KMS-11 (cell line): ENCODE data around the gene MRPS33.
"Not testable (repeated sequence)": the region's sequence is repeated elsewhere in the genome, so short reads cannot be mapped to it uniquely, and the experiment has no call there.

Source experiments
- H2AFZ ChIP-seq: fragments of 200-600 bp; sonication (generic); 2 replicates; pipeline ENCODE4 v1.6.1; 2016; ENCODE audit warnings: antibody characterized with exemption, mixed run types, low read depth
- H3K27ac ChIP-seq: fragments of 200-600 bp; sonication (generic); 2 replicates; pipeline ENCODE4 v1.6.1; 2016; ENCODE audit warnings: mild to moderate bottlenecking, mixed run types
- H3K27me3 ChIP-seq: fragments of 200-600 bp; sonication (generic); 2 replicates; pipeline ENCODE4 v1.6.1; 2017; ENCODE audit warnings: mild to moderate bottlenecking, low read depth, mixed run types, moderate library complexity; ENCODE audit not compliant: insufficient read depth
- H3K36me3 ChIP-seq: fragments of 200-600 bp; sonication (generic); 2 replicates; pipeline ENCODE4 v1.6.1; 2017; ENCODE audit warnings: mild to moderate bottlenecking, mixed run types; ENCODE audit not compliant: insufficient read depth
- H3K4me1 ChIP-seq: fragments of 200-600 bp; sonication (generic); 2 replicates; pipeline ENCODE4 v1.6.1; 2016; ENCODE audit warnings: mild to moderate bottlenecking, low read depth, mixed run types; ENCODE audit not compliant: poor library complexity, severe bottlenecking
- H3K4me2 ChIP-seq: fragments of 200-600 bp; sonication (generic); 2 replicates; pipeline ENCODE4 v1.7.0; 2016; ENCODE audit warnings: mild to moderate bottlenecking, mixed run types
- H3K4me3 ChIP-seq: fragments of 200-600 bp; sonication (generic); IDR thresholded peaks from 2 replicates; pipeline ENCODE4 v1.6.1; 2017; ENCODE audit warnings: low read depth, low read length, mixed read lengths; ENCODE audit not compliant: insufficient read depth
- H3K79me2 ChIP-seq: fragments of 200-600 bp; sonication (generic); 2 replicates; pipeline ENCODE4 v1.6.1; 2016; ENCODE audit warnings: low read depth, mixed run types; ENCODE audit not compliant: insufficient read depth
- H3K9ac ChIP-seq: fragments of 200-600 bp; sonication (generic); 2 replicates; pipeline ENCODE4 v1.6.1; 2016; ENCODE audit warnings: mild to moderate bottlenecking, mixed run types
- H4K20me1 ChIP-seq: fragments of 200-600 bp; sonication (generic); 2 replicates; pipeline ENCODE4 v1.6.1; 2016; ENCODE audit warnings: mild to moderate bottlenecking, mixed run types; ENCODE audit not compliant: insufficient read depth
- TF ChIP-seq, protein P1 (sequence below): fragments of 200-600 bp; sonication (generic); conservative IDR thresholded peaks from 2 replicates; pipeline ENCODE4 v1.6.1; 2017; ENCODE audit warnings: low read depth, mild to moderate bottlenecking, antibody characterized with exemption, low read length, moderate library complexity, mixed read lengths

MRPS33 gene

DNA sequence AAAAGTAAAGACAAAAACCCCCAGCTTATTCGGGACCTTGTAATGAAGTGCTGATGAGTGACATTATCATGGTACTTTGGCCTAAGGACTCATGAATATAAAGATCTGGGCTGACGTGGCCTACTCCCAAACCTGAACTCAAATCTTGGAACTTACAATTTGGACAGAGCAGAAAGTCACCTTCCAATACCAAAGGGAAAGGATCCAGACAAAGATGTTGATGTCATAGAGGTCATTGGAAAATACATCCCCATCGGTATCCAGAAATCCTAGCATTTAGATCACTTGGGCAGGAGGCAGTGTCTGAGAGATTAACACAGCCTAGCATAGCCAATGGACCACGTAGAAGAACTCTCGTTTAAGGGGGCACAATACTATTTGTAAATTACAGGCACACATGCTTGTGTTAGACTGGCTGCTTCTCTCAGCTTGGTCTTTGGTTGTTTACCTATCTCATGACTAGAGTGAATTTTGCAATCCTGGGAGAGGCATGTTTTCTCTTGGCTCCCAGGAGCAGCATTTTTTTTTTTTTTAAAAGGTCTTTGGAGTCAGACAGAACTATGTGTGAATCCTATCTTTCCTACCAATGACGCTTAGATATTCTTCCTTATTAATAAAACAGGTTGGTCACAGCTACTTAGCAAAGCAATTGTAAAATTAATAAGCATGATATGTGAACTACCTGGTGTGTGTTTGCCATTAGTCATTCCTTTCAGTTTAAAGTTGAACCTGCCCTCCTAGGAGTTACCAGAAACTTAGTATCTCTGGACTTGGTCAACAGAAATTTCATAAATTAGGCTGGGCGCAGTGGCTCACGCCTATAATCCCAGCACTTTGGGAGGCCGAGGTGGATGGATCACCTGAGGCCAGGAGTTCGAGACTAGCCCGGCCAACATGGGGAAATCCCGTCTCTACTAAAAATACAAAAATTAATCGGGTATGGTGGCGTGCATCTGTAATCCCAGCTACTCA is 27.8 kb upstream of the MRPS33 start:
- H3K27ac ChIP-seq = no peak overlapping the region
- no peaks in the 10 kb centered on the region for H3K79me2 ChIP-seq
- H2AFZ ChIP-seq = no peak overlapping the region
- no peaks in the 10 kb centered on the region for H3K36me3 ChIP-seq
- no peaks in the 10 kb centered on the region for H3K27me3 ChIP-seq
- no peaks in the 10 kb centered on the region for H4K20me1 ChIP-seq
- H3K4me3 ChIP-seq = no peak overlapping the region
- TF ChIP-seq, protein P1, sequence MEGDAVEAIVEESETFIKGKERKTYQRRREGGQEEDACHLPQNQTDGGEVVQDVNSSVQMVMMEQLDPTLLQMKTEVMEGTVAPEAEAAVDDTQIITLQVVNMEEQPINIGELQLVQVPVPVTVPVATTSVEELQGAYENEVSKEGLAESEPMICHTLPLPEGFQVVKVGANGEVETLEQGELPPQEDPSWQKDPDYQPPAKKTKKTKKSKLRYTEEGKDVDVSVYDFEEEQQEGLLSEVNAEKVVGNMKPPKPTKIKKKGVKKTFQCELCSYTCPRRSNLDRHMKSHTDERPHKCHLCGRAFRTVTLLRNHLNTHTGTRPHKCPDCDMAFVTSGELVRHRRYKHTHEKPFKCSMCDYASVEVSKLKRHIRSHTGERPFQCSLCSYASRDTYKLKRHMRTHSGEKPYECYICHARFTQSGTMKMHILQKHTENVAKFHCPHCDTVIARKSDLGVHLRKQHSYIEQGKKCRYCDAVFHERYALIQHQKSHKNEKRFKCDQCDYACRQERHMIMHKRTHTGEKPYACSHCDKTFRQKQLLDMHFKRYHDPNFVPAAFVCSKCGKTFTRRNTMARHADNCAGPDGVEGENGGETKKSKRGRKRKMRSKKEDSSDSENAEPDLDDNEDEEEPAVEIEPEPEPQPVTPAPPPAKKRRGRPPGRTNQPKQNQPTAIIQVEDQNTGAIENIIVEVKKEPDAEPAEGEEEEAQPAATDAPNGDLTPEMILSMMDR = no peak
- H3K9ac ChIP-seq = no peak overlapping the region
- no peaks in the 10 kb centered on the region for H3K4me1 ChIP-seq
- no peak overlapping the region for H3K4me2 ChIP-seq

DNA sequence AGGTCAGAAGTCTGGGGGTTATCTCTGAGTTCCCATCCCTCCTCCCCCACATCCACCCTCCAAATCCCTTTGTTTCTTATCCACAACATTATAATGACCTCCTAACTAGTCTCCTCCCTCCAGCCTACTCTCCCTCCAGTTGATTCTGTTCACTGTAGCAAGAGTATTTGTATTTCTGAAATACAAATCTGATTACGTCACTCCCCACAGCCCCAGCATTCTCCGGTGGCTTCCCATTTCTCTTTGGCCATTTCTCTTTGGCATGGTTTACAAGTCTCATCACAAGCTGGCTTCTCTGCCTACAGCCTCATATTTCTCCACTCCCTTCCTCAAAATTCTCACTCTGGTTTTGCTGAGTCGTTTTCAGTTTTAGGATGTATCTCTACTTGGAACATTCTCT is 24.6 kb upstream of the MRPS33 start:
- H2AFZ ChIP-seq = no peak overlapping the region
- H3K4me2 ChIP-seq = no peak overlapping the region
- H4K20me1 ChIP-seq = no peaks in the 10 kb centered on the region
- no peak overlapping the region for H3K9ac ChIP-seq
- TF ChIP-seq, protein P1 = no peak
- no peaks in the 10 kb centered on the region for H3K36me3 ChIP-seq
- H3K27me3 ChIP-seq = no peaks in the 10 kb centered on the region
- no peaks in the 10 kb centered on the region for H3K79me2 ChIP-seq
- no peak overlapping the region for H3K27ac ChIP-seq
- no peak overlapping the region for H3K4me3 ChIP-seq
- H3K4me1 ChIP-seq = no peaks in the 10 kb centered on the region

GRCh38 chr7:141038100-141038499 is 23.3 kb upstream of the MRPS33 start:
- not testable (repeated sequence) for H3K9ac ChIP-seq, H3K4me2 ChIP-seq, H4K20me1 ChIP-seq, H3K79me2 ChIP-seq, H3K27ac ChIP-seq, H3K27me3 ChIP-seq, H3K4me3 ChIP-seq, H3K4me1 ChIP-seq, H2AFZ ChIP-seq, H3K36me3 ChIP-seq

DNA sequence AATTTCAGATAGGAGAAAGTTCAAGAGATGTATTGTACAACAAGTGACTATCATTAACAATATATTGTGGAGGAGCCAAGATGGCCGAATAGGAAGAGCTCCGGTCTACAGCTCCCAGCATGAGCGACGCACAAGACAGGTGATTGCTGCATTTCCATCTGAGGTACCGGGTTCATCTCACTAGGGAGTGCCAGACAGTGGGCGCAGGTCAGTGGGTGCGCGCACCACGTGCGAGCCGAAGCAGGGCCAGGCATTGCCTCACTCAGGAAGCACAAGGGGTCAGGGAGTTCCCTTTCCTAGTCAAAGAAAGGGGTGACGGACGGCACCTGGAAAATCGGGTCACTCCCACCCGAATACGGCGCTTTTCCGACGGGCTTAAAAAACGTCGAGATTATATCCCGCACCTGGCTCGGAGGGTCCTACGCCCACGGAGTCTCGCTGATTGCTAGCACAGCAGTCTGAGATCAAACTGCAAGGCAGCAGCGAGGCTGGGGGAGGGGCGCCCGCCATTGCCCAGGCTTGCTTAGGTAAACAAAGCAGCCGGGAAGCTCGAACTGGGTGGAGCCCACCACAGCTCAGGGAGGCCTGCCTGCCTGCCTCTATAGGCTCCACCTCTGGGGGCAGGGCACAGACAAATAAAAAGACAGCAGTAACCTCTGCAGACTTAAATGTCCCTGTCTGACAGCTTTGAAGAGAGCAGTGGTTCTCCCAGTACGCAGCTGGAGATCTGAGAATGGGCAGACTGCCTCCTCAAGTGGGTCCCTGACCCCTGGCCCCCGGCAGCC is 18.0 kb upstream of the MRPS33 start:
- H3K4me1 ChIP-seq, H3K9ac ChIP-seq, H3K27me3 ChIP-seq, H3K4me3 ChIP-seq, H3K4me2 ChIP-seq, H3K79me2 ChIP-seq, H4K20me1 ChIP-seq, H3K36me3 ChIP-seq, H3K27ac ChIP-seq, H2AFZ ChIP-seq: not testable (repeated sequence)

DNA sequence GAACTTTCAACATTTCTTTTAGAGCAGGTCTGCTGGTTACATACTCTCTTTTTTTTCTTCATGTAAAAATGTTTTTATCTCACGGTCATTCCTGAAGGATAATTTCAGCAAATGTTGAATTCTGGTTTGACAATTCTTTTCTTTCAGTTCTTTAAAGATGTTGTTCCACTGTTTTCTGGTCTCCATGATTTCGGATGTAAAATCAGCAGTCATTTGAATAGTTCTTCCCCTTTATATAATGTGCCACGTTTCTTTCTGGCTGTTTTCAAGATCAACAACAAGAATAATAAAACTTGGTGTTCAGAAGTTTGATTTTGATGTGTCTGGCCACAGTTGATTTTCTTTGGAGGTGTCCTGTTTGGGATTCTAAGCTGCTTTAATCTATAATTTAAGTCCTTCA is 14.0 kb upstream of the MRPS33 start:
- TF ChIP-seq, protein P1 = no peak
- Histone ChIP-seq H3K9ac (no peak overlapping the region), H4K20me1 (no peaks in the 10 kb centered on the region), H3K27ac (no peak overlapping the region), H3K27me3 (no peaks in the 10 kb centered on the region), H3K4me3 (no peak overlapping the region), H2AFZ (no peak overlapping the region), H3K36me3 (no peaks in the 10 kb centered on the region), H3K79me2 (no peaks in the 10 kb centered on the region), H3K4me2 (no peak overlapping the region), H3K4me1 (peaks cover 5% of the 10 kb centered on the region)
